ENCODE results near the gene PNMA6F.
"Not testable (repeated sequence)": the region's sequence is repeated elsewhere in the genome, so short reads cannot be mapped to it uniquely, and the experiment has no call there.

PNMA6F gene

GRCh38 chrX:153279304-153279703 is 42.3 kb downstream of the PNMA6F start:
- not testable (repeated sequence) for H3K18ac ChIP-seq (ENCODE audit: low read length); H3K9ac ChIP-seq (ENCODE audit: low read length); DNase-seq; H2BK120ac ChIP-seq (ENCODE audit: low read depth, low read length); H3K27ac ChIP-seq (ENCODE audit: low read depth, low read length); H3K36me3 ChIP-seq (ENCODE audit: control insufficient read depth, insufficient read depth, low read length); H2AK5ac ChIP-seq (ENCODE audit: low read length); H2BK5ac ChIP-seq (ENCODE audit: low read length); H3K56ac ChIP-seq (ENCODE audit: low read length); H3K4ac ChIP-seq (ENCODE audit: low read depth, low read length); H4K8ac ChIP-seq (ENCODE audit: low read depth, low read length); H3K4me1 ChIP-seq (ENCODE audit: control insufficient read depth, low read depth, low read length); H3K23ac ChIP-seq (ENCODE audit: low read length); H3K4me3 ChIP-seq (ENCODE audit: low read length); H4K5ac ChIP-seq (ENCODE audit: low read length); H3K79me2 ChIP-seq (ENCODE audit: control insufficient read depth, insufficient read depth, low read length); H3K79me1 ChIP-seq (ENCODE audit: low read length); H2BK15ac ChIP-seq (replicated peaks; ENCODE audit: low read depth); H3K27me3 ChIP-seq (ENCODE audit: insufficient read depth, low read length, poor library complexity); H3K4me2 ChIP-seq (ENCODE audit: low read length)
- WGBS (ENCODE audit: extremely low coverage, insufficient coverage, low lambda C conversion rate), result no CpG with 5 or more reads among the region's 8 CpGs

GRCh38 chrX:153276049-153276448 is 45.5 kb downstream of the PNMA6F start:
- H3K79me1 ChIP-seq (ENCODE audit: low read length); H4K5ac ChIP-seq (ENCODE audit: low read length); H3K4me3 ChIP-seq (ENCODE audit: low read length); H2BK15ac ChIP-seq (replicated peaks; ENCODE audit: low read depth); H3K27ac ChIP-seq (ENCODE audit: low read depth, low read length); H3K27me3 ChIP-seq (ENCODE audit: insufficient read depth, low read length, poor library complexity); H3K18ac ChIP-seq (ENCODE audit: low read length); H3K4me1 ChIP-seq (ENCODE audit: control insufficient read depth, low read depth, low read length); H3K36me3 ChIP-seq (ENCODE audit: control insufficient read depth, insufficient read depth, low read length); H3K4ac ChIP-seq (ENCODE audit: low read depth, low read length); H3K23ac ChIP-seq (ENCODE audit: low read length); H4K8ac ChIP-seq (ENCODE audit: low read depth, low read length); DNase-seq; H2BK5ac ChIP-seq (ENCODE audit: low read length); H2BK120ac ChIP-seq (ENCODE audit: low read depth, low read length); H3K79me2 ChIP-seq (ENCODE audit: control insufficient read depth, insufficient read depth, low read length); H3K4me2 ChIP-seq (ENCODE audit: low read length); H3K56ac ChIP-seq (ENCODE audit: low read length); H2AK5ac ChIP-seq (ENCODE audit: low read length); H3K9ac ChIP-seq (ENCODE audit: low read length): not testable (repeated sequence)
- no CpG with 5 or more reads among the region's 14 CpGs for WGBS (ENCODE audit: extremely low coverage, insufficient coverage, low lambda C conversion rate)

DNA sequence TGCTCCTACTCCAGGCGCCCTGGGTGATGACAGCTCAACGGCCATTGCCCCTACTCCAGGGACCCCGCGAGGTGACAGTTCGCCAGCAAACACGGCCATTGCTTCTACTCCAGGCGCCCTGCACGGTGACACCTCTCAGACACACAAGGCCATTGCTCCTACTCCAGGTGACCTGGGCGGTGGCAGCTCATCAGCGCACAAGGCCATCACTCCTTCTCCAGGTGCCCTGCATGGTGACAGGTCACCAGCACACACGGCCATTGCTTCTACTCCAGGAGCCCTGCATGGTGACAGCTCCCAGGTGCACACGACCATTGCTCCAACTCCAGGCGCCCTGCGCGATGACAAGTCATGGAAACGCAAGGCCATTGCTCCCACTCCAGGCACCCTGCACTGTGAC is 46.1 kb downstream of the PNMA6F start:
- H2BK5ac ChIP-seq (ENCODE audit: low read length); H2AK5ac ChIP-seq (ENCODE audit: low read length); H4K8ac ChIP-seq (ENCODE audit: low read depth, low read length); H3K4me3 ChIP-seq (ENCODE audit: low read length); H3K56ac ChIP-seq (ENCODE audit: low read length); H3K18ac ChIP-seq (ENCODE audit: low read length); H3K4me2 ChIP-seq (ENCODE audit: low read length); DNase-seq; H3K4ac ChIP-seq (ENCODE audit: low read depth, low read length); H3K36me3 ChIP-seq (ENCODE audit: control insufficient read depth, insufficient read depth, low read length); H3K9ac ChIP-seq (ENCODE audit: low read length); H3K79me1 ChIP-seq (ENCODE audit: low read length); H2BK120ac ChIP-seq (ENCODE audit: low read depth, low read length); H3K4me1 ChIP-seq (ENCODE audit: control insufficient read depth, low read depth, low read length); H4K5ac ChIP-seq (ENCODE audit: low read length); H3K27ac ChIP-seq (ENCODE audit: low read depth, low read length); H3K27me3 ChIP-seq (ENCODE audit: insufficient read depth, low read length, poor library complexity); H2BK15ac ChIP-seq (replicated peaks; ENCODE audit: low read depth); H3K23ac ChIP-seq (ENCODE audit: low read length); H3K79me2 ChIP-seq (ENCODE audit: control insufficient read depth, insufficient read depth, low read length): not testable (repeated sequence)
- WGBS (ENCODE audit: extremely low coverage, insufficient coverage, low lambda C conversion rate), result no CpG with 5 or more reads among the region's 16 CpGs

DNA sequence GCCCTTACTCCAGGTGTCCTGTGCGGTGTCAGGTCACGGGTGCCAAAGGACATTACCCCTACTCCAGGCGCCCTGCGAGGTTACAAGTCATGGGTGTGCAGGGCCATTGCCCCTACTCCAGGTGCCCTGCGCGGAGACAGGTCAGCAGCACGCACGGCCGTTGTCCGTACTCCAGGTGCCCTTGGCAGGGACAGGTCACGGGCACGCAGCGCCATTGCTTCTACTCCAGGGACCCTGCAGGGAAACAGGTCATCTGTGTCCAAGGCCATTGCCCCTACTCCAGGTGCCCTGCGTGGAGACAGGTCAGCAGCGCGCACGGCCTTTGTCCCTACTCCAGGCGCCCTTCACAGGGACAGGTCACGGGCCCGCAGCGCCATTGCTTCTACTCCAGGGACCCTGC is 49.0 kb downstream of the PNMA6F start:
- not testable (repeated sequence) for DNase-seq; H3K18ac ChIP-seq (ENCODE audit: low read length); H2BK15ac ChIP-seq (replicated peaks; ENCODE audit: low read depth); H3K9ac ChIP-seq (ENCODE audit: low read length); H4K8ac ChIP-seq (ENCODE audit: low read depth, low read length); H3K27ac ChIP-seq (ENCODE audit: low read depth, low read length); H3K56ac ChIP-seq (ENCODE audit: low read length); H3K23ac ChIP-seq (ENCODE audit: low read length); H3K79me1 ChIP-seq (ENCODE audit: low read length); H3K4me3 ChIP-seq (ENCODE audit: low read length); H3K27me3 ChIP-seq (ENCODE audit: insufficient read depth, low read length, poor library complexity); H2AK5ac ChIP-seq (ENCODE audit: low read length); H3K4me2 ChIP-seq (ENCODE audit: low read length); H3K79me2 ChIP-seq (ENCODE audit: control insufficient read depth, insufficient read depth, low read length); H2BK5ac ChIP-seq (ENCODE audit: low read length); H4K5ac ChIP-seq (ENCODE audit: low read length); H3K4me1 ChIP-seq (ENCODE audit: control insufficient read depth, low read depth, low read length); H3K36me3 ChIP-seq (ENCODE audit: control insufficient read depth, insufficient read depth, low read length); H2BK120ac ChIP-seq (ENCODE audit: low read depth, low read length); H3K4ac ChIP-seq (ENCODE audit: low read depth, low read length)
- no CpG with 5 or more reads among the region's 21 CpGs for WGBS (ENCODE audit: extremely low coverage, insufficient coverage, low lambda C conversion rate)

DNA sequence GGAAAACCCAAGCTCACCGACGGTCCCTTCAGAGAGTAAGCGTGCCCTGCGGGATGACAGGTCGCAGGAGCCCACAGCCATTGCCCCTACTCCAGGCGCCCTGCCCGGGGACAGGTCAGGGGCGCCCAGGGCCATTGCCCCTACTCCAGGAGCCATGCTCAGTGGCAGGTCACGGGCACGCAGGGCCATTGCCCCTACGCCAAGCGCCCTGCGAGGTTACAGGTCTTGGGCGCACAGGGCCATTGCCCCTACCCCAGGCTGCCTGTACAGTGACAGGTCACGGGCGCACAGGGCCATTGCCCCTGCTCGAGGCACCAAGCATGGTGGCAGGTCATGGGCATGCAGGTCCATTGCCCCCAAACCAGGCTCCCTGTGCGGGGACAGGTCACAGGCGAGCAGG is 49.5 kb downstream of the PNMA6F start:
- H3K4me1 ChIP-seq (ENCODE audit: control insufficient read depth, low read depth, low read length); H3K9ac ChIP-seq (ENCODE audit: low read length); H3K56ac ChIP-seq (ENCODE audit: low read length); H3K23ac ChIP-seq (ENCODE audit: low read length); H3K4me2 ChIP-seq (ENCODE audit: low read length); H3K36me3 ChIP-seq (ENCODE audit: control insufficient read depth, insufficient read depth, low read length); H3K4me3 ChIP-seq (ENCODE audit: low read length); H3K79me2 ChIP-seq (ENCODE audit: control insufficient read depth, insufficient read depth, low read length); H2BK120ac ChIP-seq (ENCODE audit: low read depth, low read length); H3K27ac ChIP-seq (ENCODE audit: low read depth, low read length); H2BK15ac ChIP-seq (replicated peaks; ENCODE audit: low read depth); H2AK5ac ChIP-seq (ENCODE audit: low read length); H4K5ac ChIP-seq (ENCODE audit: low read length); H3K18ac ChIP-seq (ENCODE audit: low read length); H2BK5ac ChIP-seq (ENCODE audit: low read length); H3K27me3 ChIP-seq (ENCODE audit: insufficient read depth, low read length, poor library complexity); H3K4ac ChIP-seq (ENCODE audit: low read depth, low read length); H4K8ac ChIP-seq (ENCODE audit: low read depth, low read length); H3K79me1 ChIP-seq (ENCODE audit: low read length); DNase-seq: not testable (repeated sequence)
- WGBS (ENCODE audit: extremely low coverage, insufficient coverage, low lambda C conversion rate), result no CpG with 5 or more reads among the region's 19 CpGs
